Parathyroid adenoma (tissue), 2 donors: ENCODE measurements around the gene CLEC2A.

ENCODE experiments used
- H2AFZ ChIP-seq: fragments of 300-600 bp; sonication (generic); one replicate; pipeline ENCODE4 v1.7.0; 2017; ENCODE audit warnings: antibody characterized with exemption, mild to moderate bottlenecking
- H3K27ac ChIP-seq: fragments of 300-600 bp; sonication (generic); one replicate; pipeline ENCODE4 v1.7.0; 2017
- H3K27me3 ChIP-seq: fragments of 300-600 bp; sonication (generic); one replicate; pipeline ENCODE4 v1.7.0; 2017; ENCODE audit warnings: low read length; ENCODE audit not compliant: control insufficient read depth, insufficient read depth
- H3K36me3 ChIP-seq: fragments of 300-600 bp; sonication (generic); one replicate; pipeline ENCODE4 v1.7.0; 2017; ENCODE audit warnings: low read length; ENCODE audit not compliant: control insufficient read depth, insufficient read depth
- H3K4me1 ChIP-seq: fragments of 300-600 bp; sonication (generic); one replicate; pipeline ENCODE4 v1.7.0; 2017; ENCODE audit warnings: control low read depth
- H3K4me2 ChIP-seq: fragments of 300-600 bp; sonication (generic); one replicate; pipeline ENCODE4 v1.7.0; 2017; ENCODE audit warnings: low read length
- H3K4me3 ChIP-seq: fragments of 300-600 bp; sonication (generic); one replicate; pipeline ENCODE4 v1.7.0; 2017; ENCODE audit warnings: low read depth, low read length
- H3K79me2 ChIP-seq: fragments of 300-600 bp; sonication (generic); one replicate; pipeline ENCODE4 v1.7.0; 2017; ENCODE audit warnings: control low read depth
- H3K9ac ChIP-seq: fragments of 300-600 bp; sonication (generic); one replicate; pipeline ENCODE4 v1.7.0; 2017; ENCODE audit warnings: mild to moderate bottlenecking
- H3K9me3 ChIP-seq: fragments of 300-600 bp; sonication (generic); one replicate; pipeline ENCODE4 v1.7.0; 2017; ENCODE audit warnings: low read length; ENCODE audit not compliant: control insufficient read depth
- CTCF ChIP-seq: fragments of 300-600 bp; sonication (generic); IDR thresholded peaks from one replicate; pipeline ENCODE4 v1.7.0; 2017; ENCODE audit warnings: antibody characterized with exemption, mild to moderate bottlenecking
- donor health status: primary hyperparathyroidism.

Gene CLEC2A

GRCh38 chr12:9911708-9912107, 20.5 kb downstream of the CLEC2A start:
- TF ChIP-seq CTCF: no peak
- Histone ChIP-seq H3K36me3 (no peaks in the 10 kb centered on the region), H3K9me3 (no peaks in the 10 kb centered on the region), H3K4me2 (no peak overlapping the region), H3K79me2 (no peaks in the 10 kb centered on the region), H3K4me3 (no peak overlapping the region), H2AFZ (no peak overlapping the region), H3K27me3 (no peaks in the 10 kb centered on the region), H3K4me1 (no peaks in the 10 kb centered on the region), H3K9ac (no peak overlapping the region), H3K27ac (no peak overlapping the region)

- no peak for TF ChIP-seq CTCF
- Histone ChIP-seq H3K4me1 (no peaks in the 10 kb centered on the region), H3K4me2 (no peak overlapping the region), H2AFZ (no peak overlapping the region), H3K27me3 (no peaks in the 10 kb centered on the region), H3K36me3 (no peaks in the 10 kb centered on the region), H3K9ac (no peak overlapping the region), H3K9me3 (no peaks in the 10 kb centered on the region), H3K79me2 (no peaks in the 10 kb centered on the region), H3K4me3 (no peak overlapping the region), H3K27ac (no peak overlapping the region)
Observed at GRCh38 chr12:9910716-9911421, 21.3 kb downstream of the CLEC2A start.

GRCh38 chr12:9909724-9910123, 22.4 kb downstream of the CLEC2A start:
- H3K4me2 ChIP-seq: no peak overlapping the region
- no peaks in the 10 kb centered on the region for H3K4me1 ChIP-seq
- no peaks in the 10 kb centered on the region for H3K36me3 ChIP-seq
- H3K9me3 ChIP-seq: no peaks in the 10 kb centered on the region
- H2AFZ ChIP-seq: no peak overlapping the region
- TF ChIP-seq CTCF: no peak
- H3K4me3 ChIP-seq: no peak overlapping the region
- no peak overlapping the region for H3K9ac ChIP-seq
- no peaks in the 10 kb centered on the region for H3K79me2 ChIP-seq
- no peak overlapping the region for H3K27ac ChIP-seq
- no peaks in the 10 kb centered on the region for H3K27me3 ChIP-seq

GRCh38 chr12:9908350-9908749, 23.8 kb downstream of the CLEC2A start:
- H3K4me3 ChIP-seq: no peak overlapping the region
- TF ChIP-seq CTCF: no peak
- H3K4me1 ChIP-seq: no peaks in the 10 kb centered on the region
- H3K4me2 ChIP-seq: no peak overlapping the region
- no peak overlapping the region for H2AFZ ChIP-seq
- H3K9ac ChIP-seq: no peak overlapping the region
- H3K9me3 ChIP-seq: no peaks in the 10 kb centered on the region
- H3K27ac ChIP-seq: no peak overlapping the region
- H3K36me3 ChIP-seq: no peaks in the 10 kb centered on the region
- H3K27me3 ChIP-seq: no peaks in the 10 kb centered on the region
- H3K79me2 ChIP-seq: no peaks in the 10 kb centered on the region

GRCh38 chr12:9907769-9908168, 24.4 kb downstream of the CLEC2A start:
- no peaks in the 10 kb centered on the region for H3K79me2 ChIP-seq
- H3K9ac ChIP-seq: no peak overlapping the region
- H3K27me3 ChIP-seq: no peaks in the 10 kb centered on the region
- no peaks in the 10 kb centered on the region for H3K4me1 ChIP-seq
- H3K4me3 ChIP-seq: no peak overlapping the region
- H3K4me2 ChIP-seq: no peak overlapping the region
- no peaks in the 10 kb centered on the region for H3K9me3 ChIP-seq
- no peak overlapping the region for H3K27ac ChIP-seq
- no peak for TF ChIP-seq CTCF
- no peaks in the 10 kb centered on the region for H3K36me3 ChIP-seq
- no peak overlapping the region for H2AFZ ChIP-seq
